Sigmoid colon (tissue), 7 donors: Measurements from ENCODE around the gene POLR1A. TPM values are rescaled to one million over a fixed set of nuclear protein-coding genes. Genes with fewer than 3 reads are reported as not detected.

Experiments
- DNase-seq: peaks from one replicate; pipeline ENCODE4 v3.0.0-alpha.2; 2019
- H3K27ac ChIP-seq, 4 donors: fragments of 200-600 bp; sonication (generic); one replicate each; pipeline ENCODE4 v1.5.1; 2016 to 2019; ENCODE audit warnings: mild to moderate bottlenecking in 1 of 4
- H3K27me3 ChIP-seq, 3 donors: fragments of 200-600 bp; sonication (generic); one replicate each; pipeline ENCODE4 v1.5.1; 2019; ENCODE audit warnings: mild to moderate bottlenecking in 1 of 3
- H3K36me3 ChIP-seq, 4 donors: fragments of 200-600 bp; sonication (generic); one replicate each; pipeline ENCODE4 v1.5.1; 2016 to 2019
- H3K4me1 ChIP-seq, 4 donors: fragments of 200-600 bp; sonication (generic); one replicate each; pipeline ENCODE4 v1.5.1; 2017 to 2019
- H3K4me3 ChIP-seq, 4 donors: fragments of 200-600 bp; sonication (generic); one replicate each; pipeline ENCODE4 v1.5.1; 2017 to 2019; ENCODE audit warnings: mild to moderate bottlenecking in 2 of 4, moderate library complexity in 1 of 4
- H3K9me3 ChIP-seq, 4 donors: fragments of 200-600 bp in 3 of 4; sonication (generic) in 3 of 4; one replicate each; pipeline versions ENCODE4 v1.5.1 to v1.6.1; 2013 to 2019
- CTCF ChIP-seq, 4 experiments: fragments of 450-650 bp in 3 of 4; fragments of 200-600 bp in 1 of 4; IDR thresholded peaks; one replicate each; pipeline ENCODE4 v1.5.1; 2016 to 2019; ENCODE audit warnings: antibody characterized with exemption in 4 of 4, mild to moderate bottlenecking in 3 of 4, moderate library complexity in 2 of 4
- EP300 ChIP-seq, 4 donors: sonication (generic); formaldehyde crosslinking; IDR thresholded peaks; one replicate each; pipeline ENCODE4 v1.6.1; 2017; ENCODE audit warnings: antibody characterized with exemption in 4 of 4
- POLR2A ChIP-seq, 2 donors: fragments of 450-650 bp; IDR thresholded peaks; one replicate each; pipeline ENCODE4 v1.6.1; 2016; ENCODE audit warnings: antibody characterized with exemption in 2 of 2, mild to moderate bottlenecking in 2 of 2, moderate library complexity in 2 of 2
- POLR2AphosphoS5 ChIP-seq, 4 donors: sonication (generic); formaldehyde crosslinking; IDR thresholded peaks; one replicate each; pipeline ENCODE4 v1.6.1; 2017; ENCODE audit warnings: antibody characterized with exemption in 4 of 4
- WGBS, 2 donors: extraction: QIAGEN DNeasy Blood & Tissue Kit; methylation state at CpG; one replicate each; pipeline ENCODE4 v1.1.7; 2013; 5-methylcytosine and 5-hydroxymethylcytosine counted together
- intact Hi-C: fragments of 100-400 bp; cut with DNase I; formaldehyde crosslinking; loops from one replicate; pipeline ENCODE4 v1.15.1; 2023
- polyA plus RNA-seq, 3 donors: library from polyadenylated mRNA; stranded (reverse); fragments of 200-250 nt; gene quantifications; one replicate each; pipeline ENCODE4 v1.2.3, GENCODE V29; 2013
- total RNA-seq, 4 donors: library from RNA; depleted of rRNA; stranded (reverse); fragments of >200 nt; gene quantifications; one replicate each; pipeline ENCODE4 v1.1.0, GENCODE V29; 2016
- donor health status: healthy with polysubstance abuse.
- donor health status: Bipolar disorder and iron deficiency.
- donor health status: healthy.

Gene POLR1A
- total and polyA plus RNA-seq, 7 donors: 1.2 to 17.9 (median 10.1) TPM

DNA sequence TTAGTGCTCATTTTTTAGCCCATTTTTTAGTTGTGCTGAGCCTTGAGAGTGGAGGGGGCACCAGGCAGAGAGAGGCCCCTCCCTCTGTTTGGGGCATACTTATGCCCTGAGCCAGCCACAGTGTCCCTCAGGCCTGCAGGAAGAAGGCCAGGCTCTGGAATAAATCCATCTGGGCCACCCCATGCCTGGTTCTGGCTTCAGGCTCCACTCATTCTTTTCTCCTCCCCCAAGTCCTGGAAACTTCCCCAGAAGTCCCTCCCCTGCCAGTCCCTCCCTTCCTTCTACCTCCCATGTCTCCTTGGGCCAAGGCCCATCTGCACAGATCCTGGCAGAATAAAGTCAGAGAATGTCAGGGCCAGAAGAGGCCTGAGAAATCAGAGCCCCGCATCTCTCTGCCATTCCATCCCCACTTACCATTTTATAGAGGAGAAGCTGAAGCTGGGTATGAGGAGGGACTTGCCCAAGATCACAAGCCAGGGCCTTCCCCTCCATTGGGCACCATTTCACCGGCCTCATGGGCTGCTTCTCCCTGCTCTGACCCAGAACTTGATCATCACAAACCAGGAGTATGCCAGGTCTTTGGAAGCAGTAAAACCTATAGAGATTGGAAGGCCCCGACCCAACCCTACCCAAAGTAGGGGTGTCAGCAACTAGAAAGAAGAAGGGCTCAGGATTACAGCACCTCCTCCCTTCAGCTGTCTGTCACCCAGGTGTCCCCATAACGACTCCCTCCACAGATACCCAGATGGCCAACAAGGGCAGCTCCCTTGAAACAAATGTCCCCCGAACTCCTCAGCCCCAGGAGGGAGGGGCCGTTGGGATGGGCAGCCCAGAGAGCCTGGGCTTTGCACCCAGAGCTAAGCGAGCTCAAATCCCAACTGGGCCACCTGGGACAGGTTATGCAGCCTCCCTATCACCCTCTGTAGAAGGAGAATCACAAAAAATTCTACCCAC lies 108.4 kb downstream of the POLR1A start:
- H3K9me3 ChIP-seq: no peaks in the 10 kb centered on the region
- peaks cover 0 to 58% (median 50%) of the 10 kb centered on the region in 4 donors for H3K4me1 ChIP-seq
- 87 to 90% methylated on average over 7 of the region's 7 CpGs for whole genome bisulfite sequencing, 2 donors
- H3K27ac ChIP-seq: peak overlapping the region; percentile 64 to 80 (median 74)
- no peaks in the 10 kb centered on the region for H3K36me3 ChIP-seq
- intact Hi-C loops: loop anchor here (2.0 kb wide), 1 partner anchor 108 kb away; the partner anchor contains the start of gene ST3GAL5
- TF ChIP-seq POLR2AphosphoS5 (IDR thresholded peaks at IDR 0.05) (peak in 2 of 4 donors; percentile 16 to 25), POLR2A (IDR thresholded peaks at IDR 0.05) (no peak)
- DNase-seq: peak; percentile 82
- H3K27me3 ChIP-seq: no peaks in the 10 kb centered on the region
- no peak overlapping the region for H3K4me3 ChIP-seq

GRCh38 chr2:85996591-85996990 lies 109.1 kb downstream of the POLR1A start:
- peak overlapping the region; percentile 64 to 80 (median 74) for H3K27ac ChIP-seq
- no peaks in the 10 kb centered on the region for H3K27me3 ChIP-seq
- peak; percentile 74 for DNase-seq
- H3K4me3 ChIP-seq: no peak overlapping the region
- intact Hi-C loops: loop anchor here (2.0 kb wide), 1 partner anchor 108 kb away; the partner anchor contains the start of gene ST3GAL5
- no peaks in the 10 kb centered on the region for H3K9me3 ChIP-seq
- peaks cover 0 to 58% (median 50%) of the 10 kb centered on the region in 4 donors for H3K4me1 ChIP-seq
- WGBS, 2 donors: 80 to 95% methylated on average over 2 of the region's 2 CpGs
- no peak for TF ChIP-seq POLR2A (IDR thresholded peaks at IDR 0.05)
- TF ChIP-seq EP300 (IDR thresholded peaks at IDR 0.05): no peak
- TF ChIP-seq POLR2AphosphoS5 (IDR thresholded peaks at IDR 0.05): no peak
- no peak for TF ChIP-seq CTCF (IDR thresholded peaks at IDR 0.05)
- H3K36me3 ChIP-seq: no peaks in the 10 kb centered on the region

DNA sequence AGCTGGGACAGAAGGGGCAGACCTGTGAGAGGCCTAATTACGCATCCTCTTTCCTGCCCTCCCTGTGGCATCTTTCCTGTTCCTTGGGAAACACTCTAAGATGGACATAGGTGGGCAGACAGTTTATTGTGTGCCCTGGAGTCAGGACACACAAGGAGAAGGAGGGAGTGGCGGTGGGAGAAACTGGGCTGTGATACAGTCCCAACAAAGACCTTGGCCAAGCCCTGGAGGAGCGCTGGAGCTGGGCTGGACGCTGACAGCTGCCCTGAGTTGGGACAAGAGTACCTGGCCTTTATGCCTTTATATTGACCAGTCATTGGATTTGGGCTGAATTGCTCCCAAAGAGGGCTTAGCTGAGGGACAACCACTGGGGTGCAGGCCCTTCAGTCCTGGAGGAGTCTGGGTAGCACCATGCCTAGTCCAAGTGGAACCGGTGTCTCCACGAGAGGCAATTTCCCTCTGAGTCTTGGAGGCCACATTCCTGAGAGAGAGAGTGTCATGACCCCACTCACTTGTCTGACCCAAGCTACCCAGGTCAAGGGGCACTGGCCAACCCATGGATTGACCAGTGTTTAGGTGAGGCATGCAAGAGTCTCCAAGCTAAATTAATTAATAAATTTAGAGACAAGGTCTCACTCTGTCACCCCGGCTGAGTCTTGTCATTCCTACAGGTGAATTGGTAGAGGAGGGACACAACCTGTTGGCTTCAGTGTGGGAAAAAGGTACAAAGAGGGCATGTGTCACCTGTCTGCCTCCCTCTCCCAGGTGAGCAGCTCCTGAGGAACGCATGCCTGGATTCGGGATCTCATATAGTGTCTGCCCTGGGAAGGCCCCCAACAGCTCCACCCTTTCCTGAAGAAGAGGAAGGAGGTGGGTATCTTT lies 109.8 kb downstream of the POLR1A start:
- H3K4me1 ChIP-seq: peaks cover 0 to 56% (median 50%) of the 10 kb centered on the region in 4 donors
- no peaks in the 10 kb centered on the region for H3K36me3 ChIP-seq
- no peak for TF ChIP-seq POLR2AphosphoS5 (IDR thresholded peaks at IDR 0.05)
- TF ChIP-seq EP300 (IDR thresholded peaks at IDR 0.05): no peak
- no peak for TF ChIP-seq POLR2A (IDR thresholded peaks at IDR 0.05)
- no peak for TF ChIP-seq CTCF (IDR thresholded peaks at IDR 0.05)
- no peaks in the 10 kb centered on the region for H3K27me3 ChIP-seq
- peak overlapping the region; percentile 64 to 80 (median 74) for H3K27ac ChIP-seq
- DNase-seq: peak; percentile 40
- no peaks in the 10 kb centered on the region for H3K9me3 ChIP-seq
- no peak overlapping the region for H3K4me3 ChIP-seq
- intact Hi-C loops: loop anchor here (2.0 kb wide), 1 partner anchor 107 kb away; the partner anchor contains the start of gene ST3GAL5
- 90 to 96% methylated on average over 9 of the region's 9 CpGs for WGBS, 2 donors

- TF ChIP-seq CTCF (IDR thresholded peaks at IDR 0.05): no peak
- TF ChIP-seq POLR2A (IDR thresholded peaks at IDR 0.05): no peak
- TF ChIP-seq POLR2AphosphoS5 (IDR thresholded peaks at IDR 0.05): no peak
- TF ChIP-seq EP300 (IDR thresholded peaks at IDR 0.05): no peak
- Histone ChIP-seq H3K27me3 (no peaks in the 10 kb centered on the region), H3K4me3 (no peak overlapping the region), H3K36me3 (no peaks in the 10 kb centered on the region), H3K27ac (no peak overlapping the region), H3K4me1 (peaks cover 0 to 52% (median 48%) of the 10 kb centered on the region in 4 donors), H3K9me3 (no peaks in the 10 kb centered on the region)
- intact Hi-C loops: no loop called here
- WGBS, 2 donors: 79 to 83% methylated on average over 8 of the region's 8 CpGs
- no peak for DNase-seq
These were observed 110.6 kb downstream of the POLR1A start for GRCh38 chr2:85994897-85995647.
